HepG2 (cell line): Measurements from ENCODE around the gene DNAL4. TPM values are rescaled to one million over a fixed set of nuclear protein-coding genes. Genes with fewer than 3 reads are reported as not detected.

Source experiments
- HOXA9 ChIP-seq: sonication (generic); formaldehyde crosslinking; IDR thresholded peaks from 2 replicates; pipeline ENCODE4 v1.8.1; 2022; ENCODE audit warnings: missing genetic modification reagents, mild to moderate bottlenecking, moderate library complexity, borderline replicate concordance
- MED1 ChIP-seq: sonication (generic); formaldehyde crosslinking; IDR thresholded peaks from 2 replicates; pipeline ENCODE4 v1.4.0; 2020; ENCODE audit warnings: missing genetic modification reagents
- NRL ChIP-seq: sonication (generic); formaldehyde crosslinking; IDR thresholded peaks from 2 replicates; pipeline ENCODE4 v1.5.0; 2020; ENCODE audit warnings: missing genetic modification reagents, mild to moderate bottlenecking, moderate library complexity, borderline replicate concordance
- RCOR2 ChIP-seq: IDR thresholded peaks from 2 replicates; pipeline ENCODE4 v1.6.1; 2016; ENCODE audit warnings: missing biosample characterization, missing genetic modification reagents
- SIX4 ChIP-seq: sonication (generic); formaldehyde crosslinking; IDR thresholded peaks from 2 replicates; pipeline ENCODE4 v1.4.0; 2020; ENCODE audit warnings: missing genetic modification reagents
- SNAI1 ChIP-seq: sonication (generic); formaldehyde crosslinking; IDR thresholded peaks from 2 replicates; pipeline ENCODE4 v1.5.0; 2020; ENCODE audit warnings: mild to moderate bottlenecking, missing genetic modification reagents, borderline replicate concordance
- SNAPC2 ChIP-seq: sonication (generic); formaldehyde crosslinking; IDR thresholded peaks from 2 replicates; pipeline ENCODE4 v1.8.1; 2022; ENCODE audit warnings: mild to moderate bottlenecking, missing genetic modification reagents
- ZNF766 ChIP-seq: sonication (generic); formaldehyde crosslinking; IDR thresholded peaks from 2 replicates; pipeline ENCODE4 v1.5.0; 2020; ENCODE audit warnings: missing genetic modification reagents, borderline replicate concordance
- polyA plus RNA-seq, 8 experiments: library from polyadenylated mRNA; depleted of rRNA in 3 of 8; stranded (reverse) in 7 of 8; unstranded in 1 of 8; fragments of >200 nt; fragmentation: Illumina TruSeq in 4 of 8; extraction: Trizol in 4 of 8; gene quantifications; 2 replicates each; pipeline versions ENCODE4 v1.2.1 to v1.2.3, GENCODE V29; 2011 to 2016; ENCODE audit warnings: low read depth in 4 of 8, missing spikeins in 1 of 8, mixed read lengths in 1 of 8; ENCODE audit not compliant: insufficient read depth in 1 of 8
- total RNA-seq, 5 experiments: library from RNA; depleted of rRNA; stranded (reverse); fragments of >200 nt; fragmentation: Illumina TruSeq; extraction: Trizol; gene quantifications; 2 replicates each; pipeline ENCODE4 v1.2.3, GENCODE V29; 2016; ENCODE audit warnings: low read depth in 1 of 5
- TF ChIP-seq, protein P1 (sequence below): sonication (generic); formaldehyde crosslinking; IDR thresholded peaks from 2 replicates; pipeline ENCODE4 v1.5.0; 2020; ENCODE audit warnings: missing genetic modification reagents
- TF ChIP-seq, protein P2 (sequence below): sonication (generic); formaldehyde crosslinking; IDR thresholded peaks from 2 replicates; pipeline ENCODE4 v1.5.1; 2020; ENCODE audit warnings: mild to moderate bottlenecking, missing genetic modification reagents, borderline replicate concordance
- TF ChIP-seq, protein P3 (sequence below): sonication (generic); formaldehyde crosslinking; IDR thresholded peaks from 2 replicates; pipeline ENCODE4 v1.4.0; 2020; ENCODE audit warnings: mild to moderate bottlenecking, missing genetic modification reagents
- TF ChIP-seq, protein P4 (sequence below): sonication (generic); formaldehyde crosslinking; IDR thresholded peaks from 2 replicates; pipeline ENCODE4 v1.4.0; 2020; ENCODE audit warnings: missing genetic modification reagents, mild to moderate bottlenecking, borderline replicate concordance
- TF ChIP-seq, protein P5 (sequence below): sonication (generic); formaldehyde crosslinking; IDR thresholded peaks from 2 replicates; pipeline ENCODE4 v1.4.0; 2020; ENCODE audit warnings: missing genetic modification reagents
- TF ChIP-seq, protein P6 (sequence below): IDR thresholded peaks from 2 replicates; pipeline ENCODE4 v1.6.1; 2016; ENCODE audit warnings: missing compliant biosample characterization, missing genetic modification reagents, borderline replicate concordance

The DNAL4 gene
- total and polyA plus RNA-seq, 2 of the 13 experiments (the other 11 are each of a cell fraction or from before 2014, with no cell fraction given): 8.0 to 10.7 TPM

DNA sequence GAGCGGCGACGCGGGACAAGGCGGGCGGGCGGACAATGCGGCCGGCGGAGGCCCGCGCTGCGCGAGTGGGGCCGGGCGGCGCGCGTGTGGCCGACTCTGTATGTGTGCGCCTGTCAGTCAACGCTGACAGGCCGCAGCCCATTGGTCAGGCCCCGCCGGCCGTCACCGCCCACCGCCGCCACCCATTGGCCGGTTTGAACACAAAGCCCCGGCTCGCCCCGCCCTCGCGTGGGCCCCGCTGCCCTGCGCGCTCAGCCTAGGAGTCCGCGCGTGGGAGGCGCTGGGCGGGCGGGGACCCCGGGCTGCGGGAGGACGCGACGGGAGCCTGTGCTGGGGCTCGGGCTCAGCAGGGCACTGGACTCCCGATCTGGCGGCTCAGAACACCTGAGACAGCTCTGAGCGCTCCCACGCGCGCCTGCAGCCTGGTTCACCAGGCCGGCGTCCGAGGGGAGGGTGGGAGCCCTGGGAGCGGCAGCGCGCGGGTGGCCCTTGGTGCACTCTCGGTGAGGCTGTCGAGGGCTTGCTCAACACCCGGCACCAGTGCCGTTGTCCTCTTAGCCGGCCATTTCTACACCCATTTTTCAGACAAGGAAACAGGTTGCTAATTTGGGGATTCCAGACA, 37.9 kb downstream of the DNAL4 start, which contains the start of gene SUN2 (continued):
- TF ChIP-seq, protein P1, sequence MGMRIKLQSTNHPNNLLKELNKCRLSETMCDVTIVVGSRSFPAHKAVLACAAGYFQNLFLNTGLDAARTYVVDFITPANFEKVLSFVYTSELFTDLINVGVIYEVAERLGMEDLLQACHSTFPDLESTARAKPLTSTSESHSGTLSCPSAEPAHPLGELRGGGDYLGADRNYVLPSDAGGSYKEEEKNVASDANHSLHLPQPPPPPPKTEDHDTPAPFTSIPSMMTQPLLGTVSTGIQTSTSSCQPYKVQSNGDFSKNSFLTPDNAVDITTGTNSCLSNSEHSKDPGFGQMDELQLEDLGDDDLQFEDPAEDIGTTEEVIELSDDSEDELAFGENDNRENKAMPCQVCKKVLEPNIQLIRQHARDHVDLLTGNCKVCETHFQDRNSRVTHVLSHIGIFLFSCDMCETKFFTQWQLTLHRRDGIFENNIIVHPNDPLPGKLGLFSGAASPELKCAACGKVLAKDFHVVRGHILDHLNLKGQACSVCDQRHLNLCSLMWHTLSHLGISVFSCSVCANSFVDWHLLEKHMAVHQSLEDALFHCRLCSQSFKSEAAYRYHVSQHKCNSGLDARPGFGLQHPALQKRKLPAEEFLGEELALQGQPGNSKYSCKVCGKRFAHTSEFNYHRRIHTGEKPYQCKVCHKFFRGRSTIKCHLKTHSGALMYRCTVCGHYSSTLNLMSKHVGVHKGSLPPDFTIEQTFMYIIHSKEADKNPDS (CRISPR knock-in tag): no peak
- TF ChIP-seq SIX4 (CRISPR knock-in tag) (no peak), HOXA9 (CRISPR knock-in tag) (no peak), RCOR2 (CRISPR knock-in tag) (no peak), NRL (CRISPR knock-in tag) (no peak), ZNF766 (CRISPR knock-in tag) (no peak), SNAI1 (CRISPR knock-in tag) (no peak), SNAPC2 (no peak), MED1 (CRISPR knock-in tag) (no peak)
- TF ChIP-seq, protein P2, sequence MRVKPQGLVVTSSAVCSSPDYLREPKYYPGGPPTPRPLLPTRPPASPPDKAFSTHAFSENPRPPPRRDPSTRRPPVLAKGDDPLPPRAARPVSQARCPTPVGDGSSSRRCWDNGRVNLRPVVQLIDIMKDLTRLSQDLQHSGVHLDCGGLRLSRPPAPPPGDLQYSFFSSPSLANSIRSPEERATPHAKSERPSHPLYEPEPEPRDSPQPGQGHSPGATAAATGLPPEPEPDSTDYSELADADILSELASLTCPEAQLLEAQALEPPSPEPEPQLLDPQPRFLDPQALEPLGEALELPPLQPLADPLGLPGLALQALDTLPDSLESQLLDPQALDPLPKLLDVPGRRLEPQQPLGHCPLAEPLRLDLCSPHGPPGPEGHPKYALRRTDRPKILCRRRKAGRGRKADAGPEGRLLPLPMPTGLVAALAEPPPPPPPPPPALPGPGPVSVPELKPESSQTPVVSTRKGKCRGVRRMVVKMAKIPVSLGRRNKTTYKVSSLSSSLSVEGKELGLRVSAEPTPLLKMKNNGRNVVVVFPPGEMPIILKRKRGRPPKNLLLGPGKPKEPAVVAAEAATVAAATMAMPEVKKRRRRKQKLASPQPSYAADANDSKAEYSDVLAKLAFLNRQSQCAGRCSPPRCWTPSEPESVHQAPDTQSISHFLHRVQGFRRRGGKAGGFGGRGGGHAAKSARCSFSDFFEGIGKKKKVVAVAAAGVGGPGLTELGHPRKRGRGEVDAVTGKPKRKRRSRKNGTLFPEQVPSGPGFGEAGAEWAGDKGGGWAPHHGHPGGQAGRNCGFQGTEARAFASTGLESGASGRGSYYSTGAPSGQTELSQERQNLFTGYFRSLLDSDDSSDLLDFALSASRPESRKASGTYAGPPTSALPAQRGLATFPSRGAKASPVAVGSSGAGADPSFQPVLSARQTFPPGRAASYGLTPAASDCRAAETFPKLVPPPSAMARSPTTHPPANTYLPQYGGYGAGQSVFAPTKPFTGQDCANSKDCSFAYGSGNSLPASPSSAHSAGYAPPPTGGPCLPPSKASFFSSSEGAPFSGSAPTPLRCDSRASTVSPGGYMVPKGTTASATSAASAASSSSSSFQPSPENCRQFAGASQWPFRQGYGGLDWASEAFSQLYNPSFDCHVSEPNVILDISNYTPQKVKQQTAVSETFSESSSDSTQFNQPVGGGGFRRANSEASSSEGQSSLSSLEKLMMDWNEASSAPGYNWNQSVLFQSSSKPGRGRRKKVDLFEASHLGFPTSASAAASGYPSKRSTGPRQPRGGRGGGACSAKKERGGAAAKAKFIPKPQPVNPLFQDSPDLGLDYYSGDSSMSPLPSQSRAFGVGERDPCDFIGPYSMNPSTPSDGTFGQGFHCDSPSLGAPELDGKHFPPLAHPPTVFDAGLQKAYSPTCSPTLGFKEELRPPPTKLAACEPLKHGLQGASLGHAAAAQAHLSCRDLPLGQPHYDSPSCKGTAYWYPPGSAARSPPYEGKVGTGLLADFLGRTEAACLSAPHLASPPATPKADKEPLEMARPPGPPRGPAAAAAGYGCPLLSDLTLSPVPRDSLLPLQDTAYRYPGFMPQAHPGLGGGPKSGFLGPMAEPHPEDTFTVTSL (CRISPR knock-in tag): no peak
- TF ChIP-seq, protein P3, sequence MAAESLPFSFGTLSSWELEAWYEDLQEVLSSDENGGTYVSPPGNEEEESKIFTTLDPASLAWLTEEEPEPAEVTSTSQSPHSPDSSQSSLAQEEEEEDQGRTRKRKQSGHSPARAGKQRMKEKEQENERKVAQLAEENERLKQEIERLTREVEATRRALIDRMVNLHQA: no peak
- TF ChIP-seq, protein P4, sequence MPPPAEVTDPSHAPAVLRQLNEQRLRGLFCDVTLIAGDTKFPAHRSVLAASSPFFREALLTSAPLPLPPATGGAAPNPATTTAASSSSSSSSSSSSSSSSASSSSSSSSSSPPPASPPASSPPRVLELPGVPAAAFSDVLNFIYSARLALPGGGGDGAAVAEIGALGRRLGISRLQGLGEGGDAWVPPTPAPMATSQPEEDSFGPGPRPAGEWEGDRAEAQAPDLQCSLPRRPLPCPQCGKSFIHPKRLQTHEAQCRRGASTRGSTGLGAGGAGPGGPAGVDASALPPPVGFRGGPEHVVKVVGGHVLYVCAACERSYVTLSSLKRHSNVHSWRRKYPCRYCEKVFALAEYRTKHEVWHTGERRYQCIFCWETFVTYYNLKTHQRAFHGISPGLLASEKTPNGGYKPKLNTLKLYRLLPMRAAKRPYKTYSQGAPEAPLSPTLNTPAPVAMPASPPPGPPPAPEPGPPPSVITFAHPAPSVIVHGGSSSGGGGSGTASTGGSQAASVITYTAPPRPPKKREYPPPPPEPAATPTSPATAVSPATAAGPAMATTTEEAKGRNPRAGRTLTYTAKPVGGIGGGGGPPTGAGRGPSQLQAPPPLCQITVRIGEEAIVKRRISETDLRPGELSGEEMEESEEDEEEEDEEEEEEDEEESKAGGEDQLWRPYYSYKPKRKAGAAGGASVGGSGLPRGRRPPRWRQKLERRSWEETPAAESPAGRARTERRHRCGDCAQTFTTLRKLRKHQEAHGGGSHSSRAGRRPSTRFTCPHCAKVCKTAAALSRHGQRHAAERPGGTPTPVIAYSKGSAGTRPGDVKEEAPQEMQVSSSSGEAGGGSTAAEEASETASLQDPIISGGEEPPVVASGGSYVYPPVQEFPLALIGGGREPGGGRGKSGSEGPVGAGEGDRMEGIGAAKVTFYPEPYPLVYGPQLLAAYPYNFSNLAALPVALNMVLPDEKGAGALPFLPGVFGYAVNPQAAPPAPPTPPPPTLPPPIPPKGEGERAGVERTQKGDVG: no peak
- TF ChIP-seq, protein P5, sequence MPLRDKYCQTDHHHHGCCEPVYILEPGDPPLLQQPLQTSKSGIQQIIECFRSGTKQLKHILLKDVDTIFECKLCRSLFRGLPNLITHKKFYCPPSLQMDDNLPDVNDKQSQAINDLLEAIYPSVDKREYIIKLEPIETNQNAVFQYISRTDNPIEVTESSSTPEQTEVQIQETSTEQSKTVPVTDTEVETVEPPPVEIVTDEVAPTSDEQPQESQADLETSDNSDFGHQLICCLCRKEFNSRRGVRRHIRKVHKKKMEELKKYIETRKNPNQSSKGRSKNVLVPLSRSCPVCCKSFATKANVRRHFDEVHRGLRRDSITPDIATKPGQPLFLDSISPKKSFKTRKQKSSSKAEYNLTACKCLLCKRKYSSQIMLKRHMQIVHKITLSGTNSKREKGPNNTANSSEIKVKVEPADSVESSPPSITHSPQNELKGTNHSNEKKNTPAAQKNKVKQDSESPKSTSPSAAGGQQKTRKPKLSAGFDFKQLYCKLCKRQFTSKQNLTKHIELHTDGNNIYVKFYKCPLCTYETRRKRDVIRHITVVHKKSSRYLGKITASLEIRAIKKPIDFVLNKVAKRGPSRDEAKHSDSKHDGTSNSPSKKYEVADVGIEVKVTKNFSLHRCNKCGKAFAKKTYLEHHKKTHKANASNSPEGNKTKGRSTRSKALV (CRISPR knock-in tag): no peak
- TF ChIP-seq, protein P6, sequence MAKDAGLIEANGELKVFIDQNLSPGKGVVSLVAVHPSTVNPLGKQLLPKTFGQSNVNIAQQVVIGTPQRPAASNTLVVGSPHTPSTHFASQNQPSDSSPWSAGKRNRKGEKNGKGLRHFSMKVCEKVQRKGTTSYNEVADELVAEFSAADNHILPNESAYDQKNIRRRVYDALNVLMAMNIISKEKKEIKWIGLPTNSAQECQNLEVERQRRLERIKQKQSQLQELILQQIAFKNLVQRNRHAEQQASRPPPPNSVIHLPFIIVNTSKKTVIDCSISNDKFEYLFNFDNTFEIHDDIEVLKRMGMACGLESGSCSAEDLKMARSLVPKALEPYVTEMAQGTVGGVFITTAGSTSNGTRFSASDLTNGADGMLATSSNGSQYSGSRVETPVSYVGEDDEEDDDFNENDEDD (CRISPR knock-in tag): no peak; the same call in 1 of the 2 replicates
